Type B pancreatic cell (in vitro differentiated cells): ENCODE measurements around the gene ATP8B1. TPM values are rescaled to one million over a fixed set of nuclear protein-coding genes. Genes with fewer than 3 reads are reported as not detected.

ENCODE experiments used
- DNase-seq: peaks from one replicate; pipeline ENCODE4 v3.0.0; 2021; ENCODE audit warnings: mixed read lengths; ENCODE audit not compliant: unreplicated experiment; ENCODE audit errors: extremely low spot score
- H3K27ac Mint-ChIP-seq: 2 replicates; pipeline ENCODE4 v1.8.0; 2021; ENCODE audit warnings: mild to moderate bottlenecking, mixed read lengths
- H3K27me3 Mint-ChIP-seq: 2 replicates; pipeline ENCODE4 v1.8.0; 2021; ENCODE audit warnings: mixed read lengths
- H3K36me3 Mint-ChIP-seq: 2 replicates; pipeline ENCODE4 v1.8.0; 2021; ENCODE audit warnings: mixed read lengths
- H3K4me1 Mint-ChIP-seq: one replicate; pipeline ENCODE4 v1.8.0; 2021; ENCODE audit warnings: mixed read lengths; ENCODE audit not compliant: unreplicated experiment
- H3K4me3 Mint-ChIP-seq: 2 replicates; pipeline ENCODE4 v1.8.0; 2021; ENCODE audit warnings: mild to moderate bottlenecking, mixed read lengths
- H3K9me3 Mint-ChIP-seq: 2 replicates; pipeline ENCODE4 v1.8.0; 2021; ENCODE audit warnings: mixed read lengths
- CTCF ChIP-seq: fragments of 200-600 bp; sonication (generic); conservative IDR thresholded peaks from 2 replicates; pipeline ENCODE4 v1.5.0; 2021; ENCODE audit warnings: antibody characterized with exemption, mild to moderate bottlenecking
- total RNA-seq: library from RNA; stranded (reverse); gene quantifications from 2 replicates; pipeline ENCODE4 v1.2.1, GENCODE V29; 2021; ENCODE audit warnings: low replicate concordance

The ATP8B1 gene
- total RNA-seq, 1 donor from 2014 or later: 21.7 TPM

GRCh38 chr18:57715073-57715472 lies 88.0 kb downstream of the ATP8B1 start:
- Mint-ChIP-seq H3K36me3 (peaks cover 3% of the 10 kb centered on the region), H3K27ac (peak overlapping the region; percentile 65), H3K4me3 (peak overlapping the region; percentile 38), H3K27me3 (no peaks in the 10 kb centered on the region), H3K9me3 (no peaks in the 10 kb centered on the region), H3K4me1 (no peaks in the 10 kb centered on the region)
- no peak for TF ChIP-seq CTCF
- DNase-seq: no peak

- Mint-ChIP-seq H3K4me3 (no peak overlapping the region), H3K9me3 (no peaks in the 10 kb centered on the region), H3K4me1 (peaks cover 5% of the 10 kb centered on the region), H3K27me3 (no peaks in the 10 kb centered on the region), H3K36me3 (no peaks in the 10 kb centered on the region), H3K27ac (no peak overlapping the region)
- TF ChIP-seq CTCF: no peak
- DNase-seq: no peak
Observed at GRCh38 chr18:57710226-57710625, 92.9 kb downstream of the ATP8B1 start.

DNA sequence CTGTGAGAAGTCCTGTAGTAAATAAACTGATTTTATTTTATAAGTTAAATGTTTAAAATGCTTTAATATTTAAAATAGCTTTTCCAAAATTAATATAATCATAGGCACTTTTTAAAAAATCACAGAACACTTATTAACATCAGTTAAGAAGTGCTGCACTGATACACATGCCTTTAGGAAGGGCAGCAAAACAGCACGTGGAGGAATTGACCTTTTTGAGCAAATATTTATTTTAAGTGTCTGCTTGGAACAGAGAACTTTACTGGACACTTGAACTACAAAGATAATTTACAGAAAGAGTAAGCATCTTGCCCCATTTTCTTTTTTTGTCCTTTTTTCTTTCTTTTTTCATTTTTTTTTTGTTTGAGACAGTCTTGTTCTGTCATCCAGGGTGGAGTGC lies 93.8 kb downstream of the ATP8B1 start:
- no peak overlapping the region for H3K27ac Mint-ChIP-seq
- H3K36me3 Mint-ChIP-seq: peaks cover 1% of the 10 kb centered on the region
- no peaks in the 10 kb centered on the region for H3K9me3 Mint-ChIP-seq
- TF ChIP-seq CTCF: no peak
- H3K4me1 Mint-ChIP-seq: peaks cover 5% of the 10 kb centered on the region
- no peaks in the 10 kb centered on the region for H3K27me3 Mint-ChIP-seq
- DNase-seq: no peak
- no peak overlapping the region for H3K4me3 Mint-ChIP-seq

DNA sequence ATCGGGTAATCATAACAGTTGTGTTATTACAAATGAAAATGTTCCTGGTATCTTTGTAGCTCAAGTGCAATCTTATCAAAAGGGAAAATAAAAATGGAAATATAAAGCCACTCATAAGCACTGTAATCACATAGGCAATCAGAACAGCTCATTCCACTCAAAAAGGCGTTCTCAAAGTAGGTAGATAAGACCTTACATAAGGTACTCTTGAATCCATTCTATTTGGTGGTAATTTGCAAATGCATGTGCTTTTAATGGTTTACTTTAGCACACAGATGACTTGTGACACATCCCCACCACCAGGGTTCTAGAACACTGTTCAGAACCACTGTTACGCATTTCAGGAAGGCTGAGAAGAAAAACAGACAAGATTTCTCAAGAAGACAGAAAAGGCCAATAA lies 94.8 kb downstream of the ATP8B1 start:
- Mint-ChIP-seq H3K9me3 (no peaks in the 10 kb centered on the region), H3K27ac (peak overlapping the region; percentile 56), H3K27me3 (no peaks in the 10 kb centered on the region), H3K36me3 (peaks cover 3% of the 10 kb centered on the region), H3K4me1 (peaks cover 5% of the 10 kb centered on the region), H3K4me3 (peak overlapping the region; percentile 38)
- TF ChIP-seq CTCF: no peak
- DNase-seq: no peak

DNA sequence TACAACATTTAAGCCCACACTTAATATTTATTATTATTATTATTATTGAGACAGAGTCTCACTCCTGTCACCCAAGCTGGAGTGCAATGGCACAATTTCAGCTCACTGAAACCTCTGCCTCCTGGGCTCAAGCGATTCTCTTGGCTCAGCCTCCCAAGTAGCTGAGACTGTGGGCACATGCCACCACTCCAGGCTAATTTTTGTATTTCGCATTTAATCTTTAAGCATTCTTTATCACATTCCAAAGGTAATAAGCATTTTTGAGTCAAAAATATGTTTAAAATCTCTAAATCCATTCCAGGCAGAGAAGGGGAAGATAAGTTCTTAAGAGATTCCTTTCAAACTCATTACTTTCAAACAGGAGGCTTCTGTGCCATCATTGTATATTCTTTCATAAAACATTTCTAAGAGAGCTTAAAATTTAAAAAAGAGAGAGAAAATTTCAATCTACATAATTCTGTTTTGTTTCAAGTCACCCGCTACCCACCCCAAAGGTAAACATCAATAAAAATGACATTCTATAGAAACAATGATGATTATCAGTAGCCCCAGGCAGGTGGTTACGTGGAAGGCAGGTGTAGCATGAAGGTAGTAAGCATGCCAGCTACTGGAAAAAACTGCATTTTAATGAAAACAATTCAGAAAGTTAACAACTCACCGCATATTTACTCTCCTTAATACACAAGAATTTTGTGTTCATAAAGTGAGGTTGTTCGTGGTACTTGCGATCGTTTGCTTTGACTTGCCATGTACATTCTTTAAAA lies 97.1 kb downstream of the ATP8B1 start:
- Mint-ChIP-seq H3K27ac (peak overlapping the region; percentile 54), H3K36me3 (peaks cover 7% of the 10 kb centered on the region), H3K9me3 (no peaks in the 10 kb centered on the region), H3K4me3 (no peak overlapping the region), H3K4me1 (peaks cover 5% of the 10 kb centered on the region), H3K27me3 (no peaks in the 10 kb centered on the region)
- TF ChIP-seq CTCF: no peak
- no peak for DNase-seq
